Left lung (tissue), 10 donors: Measurements from ENCODE around the gene RAB3D. TPM values are rescaled to one million over a fixed set of nuclear protein-coding genes. Genes with fewer than 3 reads are reported as not detected.
"Not testable (repeated sequence)": the region's sequence is repeated elsewhere in the genome, so short reads cannot be mapped to it uniquely, and the experiment has no call there.

Experiments used
- ATAC-seq: fragments of 200-7000 bp; cut with Tn5 transposase; one replicate; pipeline ENCODE4 v1.9.1; 2020; ENCODE audit warnings: moderate library complexity
- DNase-seq, 4 donors: peaks; one replicate each; pipeline ENCODE4 v3.0.0-alpha.2; 2013 to 2020
- H3K27ac ChIP-seq, 2 donors: fragments of 200-600 bp; sonication (generic) in 1 of 2; one replicate each; pipeline versions ENCODE4 v1.5.0 to v1.8.0; 2020 to 2021
- H3K27me3 ChIP-seq, 2 donors: fragments of 200-600 bp; sonication (generic) in 1 of 2; one replicate each; pipeline versions ENCODE4 v1.5.0 to v1.8.0; 2020 to 2021
- H3K36me3 ChIP-seq, 2 donors: fragments of 200-600 bp; sonication (generic) in 1 of 2; one replicate each; pipeline versions ENCODE4 v1.5.0 to v1.8.0; 2020 to 2021
- H3K4me1 ChIP-seq, 2 donors: fragments of 200-600 bp; one replicate each; pipeline ENCODE4 v1.8.0; 2021
- H3K4me3 ChIP-seq, 2 donors: fragments of 200-600 bp; sonication (generic) in 1 of 2; one replicate each; pipeline versions ENCODE4 v1.5.0 to v1.8.0; 2020 to 2021; ENCODE audit warnings: mild to moderate bottlenecking in 1 of 2
- H3K9me3 ChIP-seq, 2 donors: fragments of 200-600 bp; sonication (generic) in 1 of 2; one replicate each; pipeline versions ENCODE4 v1.5.0 to v1.8.0; 2020 to 2021
- intact Hi-C, 2 donors: fragments of 100-400 bp; cut with DNase I; formaldehyde crosslinking; loops; one replicate each; pipeline versions ENCODE4 v1.11.2 to v1.14.2; 2022
- polyA plus RNA-seq, 6 donors: library from polyadenylated mRNA; unstranded; fragments of 120-200 nt; gene quantifications; one replicate each; pipeline ENCODE4 v1.2.1, GENCODE V29; 2013; ENCODE audit not compliant: insufficient read length in 6 of 6
- total RNA-seq, 2 donors: library from RNA; stranded (reverse); fragmentation: NEBNext Ultra II Directional; extraction: Animal tissue kit (Norgen Biotek cat#: 25700); gene quantifications; one replicate each; pipeline ENCODE4 v1.2.1, GENCODE V29; 2021
- TF ChIP-seq, protein P1 (sequence below), 2 donors: fragments of 200-600 bp; sonication (generic) in 1 of 2; IDR thresholded peaks; one replicate each; pipeline versions ENCODE4 v1.5.0 to v1.8.0; 2021; ENCODE audit warnings: antibody characterized with exemption in 2 of 2
- donor health status: DM: no; HTN: yes; CAD: no.
- donor health status: DM: no; HTN: no; CAD: no.

The RAB3D gene
- total and polyA plus RNA-seq, 8 donors: 16.3 to 71.6 (median 19.3) TPM

DNA sequence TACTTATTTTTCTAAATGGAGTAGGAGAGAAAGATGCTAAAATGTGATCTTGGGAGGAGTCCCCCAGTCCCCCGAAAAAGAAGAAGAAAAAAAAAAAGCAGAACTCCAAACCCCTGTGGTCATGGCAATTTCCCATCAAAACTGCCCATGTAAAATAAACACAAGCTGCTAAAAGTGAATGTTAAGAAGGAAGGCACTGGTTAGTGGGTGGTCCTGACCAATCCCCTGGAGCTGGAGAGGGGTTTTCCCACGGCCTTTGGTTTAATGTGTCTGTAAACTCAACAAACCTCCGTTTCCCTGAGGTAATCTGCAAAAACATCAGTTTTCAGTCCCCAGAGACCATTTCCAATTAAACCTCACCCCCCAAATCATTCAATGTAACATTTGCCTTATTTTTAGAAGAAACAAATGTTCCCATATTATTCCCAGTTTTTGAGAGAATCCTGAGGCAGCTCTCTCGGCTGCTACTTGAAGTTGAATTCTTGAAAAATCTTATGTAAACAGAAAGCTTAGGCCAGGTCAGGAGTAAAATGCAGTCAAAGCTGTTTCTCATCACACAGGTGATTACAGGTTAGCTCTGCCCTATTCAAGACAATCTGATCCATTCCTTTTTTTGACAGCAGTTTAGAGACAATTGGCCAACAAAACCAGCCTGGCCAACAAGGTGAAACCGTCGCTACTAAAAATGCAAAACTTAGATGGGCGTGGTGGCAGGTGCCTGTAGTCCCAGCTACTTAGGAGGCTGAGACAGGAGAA lies 17.0 kb downstream of the RAB3D start:
- H3K4me3 ChIP-seq: no peak overlapping the region
- H3K27me3 ChIP-seq: no peaks in the 10 kb centered on the region
- DNase-seq: peak in 2 of 4 donors; percentile 5 to 41
- TF ChIP-seq, protein P1, sequence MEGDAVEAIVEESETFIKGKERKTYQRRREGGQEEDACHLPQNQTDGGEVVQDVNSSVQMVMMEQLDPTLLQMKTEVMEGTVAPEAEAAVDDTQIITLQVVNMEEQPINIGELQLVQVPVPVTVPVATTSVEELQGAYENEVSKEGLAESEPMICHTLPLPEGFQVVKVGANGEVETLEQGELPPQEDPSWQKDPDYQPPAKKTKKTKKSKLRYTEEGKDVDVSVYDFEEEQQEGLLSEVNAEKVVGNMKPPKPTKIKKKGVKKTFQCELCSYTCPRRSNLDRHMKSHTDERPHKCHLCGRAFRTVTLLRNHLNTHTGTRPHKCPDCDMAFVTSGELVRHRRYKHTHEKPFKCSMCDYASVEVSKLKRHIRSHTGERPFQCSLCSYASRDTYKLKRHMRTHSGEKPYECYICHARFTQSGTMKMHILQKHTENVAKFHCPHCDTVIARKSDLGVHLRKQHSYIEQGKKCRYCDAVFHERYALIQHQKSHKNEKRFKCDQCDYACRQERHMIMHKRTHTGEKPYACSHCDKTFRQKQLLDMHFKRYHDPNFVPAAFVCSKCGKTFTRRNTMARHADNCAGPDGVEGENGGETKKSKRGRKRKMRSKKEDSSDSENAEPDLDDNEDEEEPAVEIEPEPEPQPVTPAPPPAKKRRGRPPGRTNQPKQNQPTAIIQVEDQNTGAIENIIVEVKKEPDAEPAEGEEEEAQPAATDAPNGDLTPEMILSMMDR (IDR thresholded peaks at IDR 0.05): no peak
- peak; percentile 49 for ATAC-seq
- H3K9me3 ChIP-seq: no peaks in the 10 kb centered on the region
- H3K36me3 ChIP-seq: peaks cover 0 to 27% of the 10 kb centered on the region in 2 donors
- H3K4me1 ChIP-seq: peaks cover 26 to 88% of the 10 kb centered on the region in 2 donors
- peak overlapping the region; percentile 76 to 94 for H3K27ac ChIP-seq
- intact Hi-C loops: no loop called here

DNA sequence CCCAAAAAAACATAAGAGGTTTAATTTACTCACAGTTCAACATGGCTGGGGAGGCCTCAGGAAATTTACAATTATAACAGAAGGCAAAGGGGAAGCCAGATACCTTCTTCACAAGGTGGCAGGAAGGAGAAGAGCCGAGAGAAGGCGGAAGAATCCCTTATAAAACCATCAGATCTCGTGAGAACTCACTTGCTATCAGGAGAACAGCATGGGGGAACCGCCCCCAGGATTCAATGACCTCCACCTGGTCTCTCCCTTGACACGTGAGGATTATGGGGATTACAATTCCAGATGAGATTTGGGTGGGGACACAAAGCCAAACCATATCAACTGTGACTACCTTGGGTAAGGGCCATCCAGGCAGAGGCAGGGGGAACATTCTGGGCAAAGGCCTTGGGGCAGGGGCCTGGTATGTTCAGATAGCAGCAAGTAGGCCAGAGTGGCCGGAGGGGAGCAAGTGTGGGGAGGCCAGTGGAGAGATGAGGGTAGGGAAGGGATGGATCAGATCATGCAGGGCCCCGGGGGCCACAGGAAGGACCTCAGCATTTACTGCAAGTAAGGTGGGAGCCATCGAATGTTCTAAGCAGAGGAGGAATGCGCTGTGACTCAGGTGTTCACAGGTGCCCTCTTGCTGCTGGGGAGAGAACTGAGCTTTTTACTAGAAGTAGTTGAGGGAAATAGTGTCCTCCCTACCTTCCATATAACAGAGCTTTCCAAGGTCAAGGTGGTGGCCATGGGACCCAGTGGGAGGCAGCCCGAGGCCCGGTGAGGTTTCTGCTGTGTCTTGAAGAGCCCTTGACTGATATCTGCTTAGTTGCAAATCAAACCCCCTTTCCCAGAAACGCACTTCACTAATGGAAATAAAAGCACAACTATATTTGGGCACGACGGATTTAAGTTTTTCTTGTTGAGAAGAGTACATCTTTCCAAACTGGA lies 18.0 kb downstream of the RAB3D start:
- H3K36me3 ChIP-seq: peaks cover 0 to 17% of the 10 kb centered on the region in 2 donors
- no peaks in the 10 kb centered on the region for H3K27me3 ChIP-seq
- intact Hi-C loops: no loop called here
- no peaks in the 10 kb centered on the region for H3K9me3 ChIP-seq
- peaks cover 26 to 96% of the 10 kb centered on the region in 2 donors for H3K4me1 ChIP-seq
- ATAC-seq (peak; percentile 2), DNase-seq (peak in 1 of 4 donors; percentile 54)
- peak overlapping the region in 1 of 2 donors; percentile 94 for H3K27ac ChIP-seq
- TF ChIP-seq, protein P1 (IDR thresholded peaks at IDR 0.05): peak in 1 of 2 donors; percentile 6
- H3K4me3 ChIP-seq: peak overlapping the region in 1 of 2 donors; percentile 22

DNA sequence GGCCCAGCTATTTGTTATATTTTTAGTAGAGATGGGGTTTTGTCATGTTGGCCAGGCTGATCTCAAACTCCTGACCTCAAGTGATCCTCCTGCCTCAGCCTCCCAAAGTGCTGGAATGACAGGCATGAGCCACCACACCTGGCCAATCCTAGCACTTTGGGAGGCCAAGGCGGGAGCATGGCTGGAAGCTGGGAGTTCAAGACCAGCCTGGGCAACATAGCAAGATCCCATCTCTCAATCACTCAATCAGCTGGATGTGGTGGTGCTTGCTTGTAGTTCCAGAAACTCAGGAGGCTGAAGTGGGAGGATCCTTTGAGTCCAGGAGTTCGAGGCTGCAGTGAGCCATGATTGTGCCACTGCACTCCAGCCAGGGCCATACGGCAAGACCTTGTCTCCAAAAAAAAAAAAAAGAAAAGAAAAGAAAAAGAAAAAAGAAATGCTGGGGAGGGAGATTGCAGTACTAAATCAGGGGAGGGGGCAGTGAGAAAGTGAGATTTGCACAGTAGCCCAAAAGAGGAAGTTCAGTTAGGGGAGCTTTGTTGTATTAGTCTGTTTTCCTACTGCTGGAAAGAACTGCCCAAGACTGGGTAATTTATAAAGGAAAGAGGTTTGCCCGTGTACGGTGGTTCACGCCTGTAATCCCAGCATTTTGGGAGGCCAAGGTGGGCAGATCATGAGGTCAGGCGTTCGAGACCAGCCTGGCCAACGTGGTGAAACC lies 19.0 kb downstream of the RAB3D start:
- Histone ChIP-seq H3K4me1 (peaks cover 26 to 86% of the 10 kb centered on the region in 2 donors), H3K4me3 (peak overlapping the region in 1 of 2 donors; percentile 22), H3K27ac (peak overlapping the region in 1 of 2 donors; percentile 94)
- H3K27me3 ChIP-seq, intact Hi-C loops, H3K9me3 ChIP-seq, ATAC-seq, H3K36me3 ChIP-seq: not testable (repeated sequence)
- DNase-seq: peak in 1 of 4 donors; percentile 6

DNA sequence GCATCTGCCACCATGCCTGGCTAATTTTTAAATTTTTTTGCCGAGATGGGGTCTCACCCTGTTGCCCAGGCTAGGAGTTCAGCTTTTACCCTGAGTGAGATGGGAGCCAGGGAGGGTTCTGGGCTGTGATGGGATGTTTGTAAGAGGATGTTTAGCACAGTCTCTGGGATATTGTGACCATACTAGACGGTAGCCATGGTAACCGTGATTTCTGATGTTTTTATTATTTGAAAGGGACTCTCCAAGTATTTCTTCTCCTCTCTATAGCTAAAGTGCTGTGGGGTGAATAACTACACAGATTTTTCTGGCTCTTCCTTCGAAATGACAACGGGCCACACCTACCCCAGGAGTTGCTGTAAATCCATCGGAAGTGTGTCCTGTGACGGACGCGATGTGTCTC lies 33.1 kb downstream of the RAB3D start:
- Histone ChIP-seq H3K27ac (no peak overlapping the region), H3K27me3 (no peaks in the 10 kb centered on the region)

DNA sequence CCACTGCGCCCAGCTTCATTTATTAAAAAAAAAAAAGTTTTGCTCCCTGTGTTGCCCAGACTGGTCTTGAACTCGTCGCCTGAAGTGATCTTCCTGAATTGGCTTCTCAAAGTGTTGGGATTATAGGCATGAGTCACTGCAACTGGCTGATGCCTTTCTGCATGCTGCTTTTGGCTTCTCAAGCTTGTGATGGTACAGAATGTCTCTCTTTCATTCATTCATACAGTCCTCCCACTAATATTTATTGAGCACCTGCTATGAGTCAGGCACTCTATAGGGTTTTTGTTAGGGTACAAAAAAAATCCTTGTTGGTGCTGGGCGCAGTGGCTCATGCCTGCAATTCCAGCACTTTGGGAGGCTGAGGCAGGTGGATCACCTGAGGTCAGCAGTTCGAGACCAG lies 34.5 kb downstream of the RAB3D start:
- TF ChIP-seq, protein P1 (IDR thresholded peaks at IDR 0.05): no peak
- DNase-seq (no peak), ATAC-seq (no peak)
- Histone ChIP-seq H3K4me1 (no peaks in the 10 kb centered on the region), H3K27me3 (no peaks in the 10 kb centered on the region), H3K36me3 (no peaks in the 10 kb centered on the region), H3K9me3 (no peaks in the 10 kb centered on the region), H3K27ac (no peak overlapping the region), H3K4me3 (no peak overlapping the region)
- intact Hi-C loops: no loop called here

More for the DNA sequence above, 33.1 kb downstream of the RAB3D start:
- H3K36me3 ChIP-seq: no peaks in the 10 kb centered on the region
- TF ChIP-seq, protein P1 (IDR thresholded peaks at IDR 0.05): no peak
- H3K9me3 ChIP-seq: no peaks in the 10 kb centered on the region
- H3K4me1 ChIP-seq: no peaks in the 10 kb centered on the region
- H3K4me3 ChIP-seq: no peak overlapping the region
- DNase-seq (peak in 1 of 4 donors; percentile 19), ATAC-seq (no peak)
- intact Hi-C loops: no loop called here
